ENCODE results near the gene MMP3. TPM values are rescaled to one million over a fixed set of nuclear protein-coding genes. Genes with fewer than 3 reads are reported as not detected.

The MMP3 gene
- total and polyA plus RNA-seq, 4 donors = 1.1 to 1.4 TPM; not detected in 2

- no peak for DNase-seq
- ATAC-seq (ENCODE audit: low FRiP score) = no peak
Observed at GRCh38 chr11:102868339-102868738, 24.9 kb upstream of the MMP3 start.

GRCh38 chr11:102864724-102865123, 21.3 kb upstream of the MMP3 start:
- intact Hi-C loops (cut with DNase I) = no loop called here
- Histone ChIP-seq H3K36me3 (ENCODE audit: control insufficient read depth in 1 of 2, insufficient read depth in 2 of 2, low read length in 1 of 2) (no peaks in the 10 kb centered on the region), H3K27me3 (ENCODE audit: control insufficient read depth in 1 of 2, insufficient read depth in 2 of 2, low read length in 1 of 2) (no peaks in the 10 kb centered on the region), H3K9me3 (ENCODE audit: control insufficient read depth, low read length) (no peaks in the 10 kb centered on the region), H3K4me1 (ENCODE audit: control insufficient read depth in 1 of 2, insufficient read depth in 2 of 2, low read length in 2 of 2) (peaks cover 0 to 2% of the 10 kb centered on the region in 2 donors), H3K4me3 (ENCODE audit: low read length in 2 of 2) (no peak overlapping the region), H3K27ac (ENCODE audit: low read depth in 1 of 2, low read length in 2 of 2) (no peak overlapping the region)
- ATAC-seq (ENCODE audit: low FRiP score) (no peak), DNase-seq (no peak)
- 60 to 72% methylated on average over 1 of the region's 1 CpG for WGBS, 2 donors

More at GRCh38 chr11:102868339-102868738, 24.9 kb upstream of the MMP3 start:
- Histone ChIP-seq H3K36me3 (ENCODE audit: control insufficient read depth in 1 of 2, insufficient read depth in 2 of 2, low read length in 1 of 2) (no peaks in the 10 kb centered on the region), H3K4me1 (ENCODE audit: control insufficient read depth in 1 of 2, insufficient read depth in 2 of 2, low read length in 2 of 2) (peaks cover 0 to 2% of the 10 kb centered on the region in 2 donors), H3K4me3 (ENCODE audit: low read length in 2 of 2) (no peak overlapping the region), H3K9me3 (ENCODE audit: control insufficient read depth, low read length) (no peaks in the 10 kb centered on the region), H3K27me3 (ENCODE audit: control insufficient read depth in 1 of 2, insufficient read depth in 2 of 2, low read length in 1 of 2) (no peaks in the 10 kb centered on the region), H3K27ac (ENCODE audit: low read depth in 1 of 2, low read length in 2 of 2) (no peak overlapping the region)
- intact Hi-C loops (cut with DNase I) = no loop called here
- WGBS, 2 donors = 8 to 9% methylated on average over 3 of the region's 3 CpGs

GRCh38 chr11:102853956-102854355, 10.5 kb upstream of the MMP3 start:
- H3K9me3 ChIP-seq (ENCODE audit: control insufficient read depth, low read length) = no peaks in the 10 kb centered on the region
- H3K27me3 ChIP-seq (ENCODE audit: control insufficient read depth in 1 of 2, insufficient read depth in 2 of 2, low read length in 1 of 2) = no peaks in the 10 kb centered on the region
- no peak for DNase-seq
- no peaks in the 10 kb centered on the region for H3K4me1 ChIP-seq (ENCODE audit: control insufficient read depth in 1 of 2, insufficient read depth in 2 of 2, low read length in 2 of 2)
- no peak overlapping the region for H3K27ac ChIP-seq (ENCODE audit: low read depth in 1 of 2, low read length in 2 of 2)
- no peak for ATAC-seq (ENCODE audit: low FRiP score)
- H3K4me3 ChIP-seq (ENCODE audit: low read length in 2 of 2) = no peak overlapping the region
- 74 to 86% methylated on average over 2 of the region's 2 CpGs for WGBS, 2 donors
- intact Hi-C loops (cut with DNase I) = no loop called here
- no peaks in the 10 kb centered on the region for H3K36me3 ChIP-seq (ENCODE audit: control insufficient read depth in 1 of 2, insufficient read depth in 2 of 2, low read length in 1 of 2)

GRCh38 chr11:102853055-102853454, 9.6 kb upstream of the MMP3 start:
- DNase-seq (no peak), ATAC-seq (ENCODE audit: low FRiP score) (no peak)
- H3K27me3 ChIP-seq (ENCODE audit: control insufficient read depth in 1 of 2, insufficient read depth in 2 of 2, low read length in 1 of 2) = no peaks in the 10 kb centered on the region
- no peaks in the 10 kb centered on the region for H3K9me3 ChIP-seq (ENCODE audit: control insufficient read depth, low read length)
- no peaks in the 10 kb centered on the region for H3K36me3 ChIP-seq (ENCODE audit: control insufficient read depth in 1 of 2, insufficient read depth in 2 of 2, low read length in 1 of 2)
- H3K27ac ChIP-seq (ENCODE audit: low read depth in 1 of 2, low read length in 2 of 2) = no peak overlapping the region
- no peaks in the 10 kb centered on the region for H3K4me1 ChIP-seq (ENCODE audit: control insufficient read depth in 1 of 2, insufficient read depth in 2 of 2, low read length in 2 of 2)
- 82 to 84% methylated on average over 3 of the region's 3 CpGs for WGBS, 2 donors
- intact Hi-C loops (cut with DNase I) = no loop called here
- H3K4me3 ChIP-seq (ENCODE audit: low read length in 2 of 2) = no peak overlapping the region

GRCh38 chr11:102850973-102851745, 7.8 kb upstream of the MMP3 start:
- no peaks in the 10 kb centered on the region for H3K4me1 ChIP-seq (ENCODE audit: control insufficient read depth in 1 of 2, insufficient read depth in 2 of 2, low read length in 2 of 2)
- DNase-seq = no peak
- no peak overlapping the region for H3K4me3 ChIP-seq (ENCODE audit: low read length in 2 of 2)
- H3K27me3 ChIP-seq (ENCODE audit: control insufficient read depth in 1 of 2, insufficient read depth in 2 of 2, low read length in 1 of 2) = no peaks in the 10 kb centered on the region
- ATAC-seq (ENCODE audit: low FRiP score) = no peak
- intact Hi-C loops (cut with DNase I) = no loop called here
- H3K36me3 ChIP-seq (ENCODE audit: control insufficient read depth in 1 of 2, insufficient read depth in 2 of 2, low read length in 1 of 2) = no peaks in the 10 kb centered on the region
- no peak overlapping the region for H3K27ac ChIP-seq (ENCODE audit: low read depth in 1 of 2, low read length in 2 of 2)
- H3K9me3 ChIP-seq (ENCODE audit: control insufficient read depth, low read length) = no peaks in the 10 kb centered on the region
- 79 to 83% methylated on average over 7 of the region's 7 CpGs for WGBS, 2 donors

- Histone ChIP-seq H3K4me1 (ENCODE audit: control insufficient read depth in 1 of 2, insufficient read depth in 2 of 2, low read length in 2 of 2) (no peaks in the 10 kb centered on the region), H3K27ac (ENCODE audit: low read depth in 1 of 2, low read length in 2 of 2) (no peak overlapping the region), H3K36me3 (ENCODE audit: control insufficient read depth in 1 of 2, insufficient read depth in 2 of 2, low read length in 1 of 2) (no peaks in the 10 kb centered on the region), H3K9me3 (ENCODE audit: control insufficient read depth, low read length) (no peaks in the 10 kb centered on the region), H3K27me3 (ENCODE audit: control insufficient read depth in 1 of 2, insufficient read depth in 2 of 2, low read length in 1 of 2) (no peaks in the 10 kb centered on the region), H3K4me3 (ENCODE audit: low read length in 2 of 2) (no peak overlapping the region)
- 18 to 25% methylated on average over 1 of the region's 1 CpG for WGBS, 2 donors
- ATAC-seq (ENCODE audit: low FRiP score) (no peak), DNase-seq (no peak)
- intact Hi-C loops (cut with DNase I) = no loop called here
Observed at GRCh38 chr11:102849311-102849710, 5.9 kb upstream of the MMP3 start.

GRCh38 chr11:102846292-102846691, 2.9 kb upstream of the MMP3 start:
- WGBS, 2 donors = 28 to 39% methylated on average over 3 of the region's 3 CpGs
- no peak for ATAC-seq (ENCODE audit: low FRiP score)
- no peaks in the 10 kb centered on the region for H3K4me1 ChIP-seq (ENCODE audit: control insufficient read depth in 1 of 2, insufficient read depth in 2 of 2, low read length in 2 of 2)
- H3K27me3 ChIP-seq (ENCODE audit: control insufficient read depth in 1 of 2, insufficient read depth in 2 of 2, low read length in 1 of 2) = no peaks in the 10 kb centered on the region
- H3K36me3 ChIP-seq (ENCODE audit: control insufficient read depth in 1 of 2, insufficient read depth in 2 of 2, low read length in 1 of 2) = no peaks in the 10 kb centered on the region
- no peak overlapping the region for H3K4me3 ChIP-seq (ENCODE audit: low read length in 2 of 2)
- no peak for DNase-seq
- H3K27ac ChIP-seq (ENCODE audit: low read depth in 1 of 2, low read length in 2 of 2) = no peak overlapping the region
- intact Hi-C loops (cut with DNase I) = no loop called here
- peaks cover 1% of the 10 kb centered on the region for H3K9me3 ChIP-seq (ENCODE audit: control insufficient read depth, low read length)

- ATAC-seq (ENCODE audit: low FRiP score) = no peak
- H3K27ac ChIP-seq (ENCODE audit: low read depth in 1 of 2, low read length in 2 of 2) = no peak overlapping the region
- no peak overlapping the region for H3K4me3 ChIP-seq (ENCODE audit: low read length in 2 of 2)
- no peak for DNase-seq
- peaks cover 1% of the 10 kb centered on the region for H3K9me3 ChIP-seq (ENCODE audit: control insufficient read depth, low read length)
- H3K4me1 ChIP-seq (ENCODE audit: control insufficient read depth in 1 of 2, insufficient read depth in 2 of 2, low read length in 2 of 2) = no peaks in the 10 kb centered on the region
- intact Hi-C loops (cut with DNase I) = no loop called here
- H3K36me3 ChIP-seq (ENCODE audit: control insufficient read depth in 1 of 2, insufficient read depth in 2 of 2, low read length in 1 of 2) = no peaks in the 10 kb centered on the region
- 2 to 14% methylated on average over 1 of the region's 1 CpG for WGBS, 2 donors
- peaks cover 0 to under 1% of the 10 kb centered on the region in 2 donors for H3K27me3 ChIP-seq (ENCODE audit: control insufficient read depth in 1 of 2, insufficient read depth in 2 of 2, low read length in 1 of 2)
Observed at GRCh38 chr11:102842930-102843329, 479 bp downstream of the MMP3 start.

GRCh38 chr11:102840018-102840417, 3.4 kb downstream of the MMP3 start:
- DNase-seq = peak in 1 of 2 donors; percentile 51
- Histone ChIP-seq H3K36me3 (ENCODE audit: control insufficient read depth in 1 of 2, insufficient read depth in 2 of 2, low read length in 1 of 2) (no peaks in the 10 kb centered on the region), H3K27me3 (ENCODE audit: control insufficient read depth in 1 of 2, insufficient read depth in 2 of 2, low read length in 1 of 2) (peaks cover 0 to 2% of the 10 kb centered on the region in 2 donors), H3K27ac (ENCODE audit: low read depth in 1 of 2, low read length in 2 of 2) (no peak overlapping the region), H3K4me3 (ENCODE audit: low read length in 2 of 2) (no peak overlapping the region), H3K4me1 (ENCODE audit: control insufficient read depth in 1 of 2, insufficient read depth in 2 of 2, low read length in 2 of 2) (peaks cover 0 to 2% of the 10 kb centered on the region in 2 donors), H3K9me3 (ENCODE audit: control insufficient read depth, low read length) (peaks cover 1% of the 10 kb centered on the region)
- WGBS, 2 donors = 13 to 15% methylated on average over 5 of the region's 5 CpGs
- no peak for ATAC-seq (ENCODE audit: low FRiP score)
- intact Hi-C loops (cut with DNase I) = no loop called here
